GM19463 (cell line): Measurements from ENCODE around the gene PLD3.

Experiments used
- ATAC-seq: cut with Tn5 transposase; IDR thresholded peaks from one replicate; pipeline ENCODE4 v1.9.1; 2021; ENCODE audit warnings: mild to moderate bottlenecking, moderate library complexity; ENCODE audit not compliant: unreplicated experiment

The PLD3 gene

GRCh38 chr19:40411958-40412499 is 63.5 kb downstream of the PLD3 start:
- no peak for ATAC-seq

- ATAC-seq, result no peak
Measured at GRCh38 chr19:40412866-40413265, 64.4 kb downstream of the PLD3 start.

DNA sequence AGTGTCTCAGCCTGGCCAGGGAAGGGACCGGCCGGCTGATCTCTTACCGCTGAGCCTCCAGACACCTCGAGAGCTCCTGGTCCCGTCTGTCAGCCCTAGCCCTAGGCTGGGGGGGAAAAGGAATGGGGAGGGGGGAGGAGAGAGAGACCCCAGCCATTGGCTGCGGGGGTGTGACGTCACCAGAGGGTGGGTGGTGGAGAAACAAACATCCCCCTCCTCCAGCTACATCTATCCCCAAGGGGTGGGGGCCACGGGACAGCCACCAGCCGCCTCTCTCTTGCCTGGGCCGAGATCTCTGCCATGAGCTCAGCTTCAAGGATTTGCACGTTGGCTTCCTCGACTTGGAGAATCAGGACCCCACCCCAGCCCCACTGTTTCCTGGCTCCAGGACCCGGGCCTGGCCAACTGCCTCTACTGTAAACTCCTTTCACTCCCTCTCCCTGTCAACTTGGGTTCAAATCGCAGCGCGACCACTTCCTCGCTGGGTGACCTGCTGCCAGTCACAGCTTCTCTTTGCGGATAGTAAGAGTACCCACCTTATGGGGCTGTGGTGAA is 64.9 kb downstream of the PLD3 start, which contains the start of gene PRX:
TSS of gene PRX (minus strand) at position 88 of the 555 bp plus-strand sequence. CDS start 5,446 bp downstream, outside the sequence.
- ATAC-seq, result no peak

DNA sequence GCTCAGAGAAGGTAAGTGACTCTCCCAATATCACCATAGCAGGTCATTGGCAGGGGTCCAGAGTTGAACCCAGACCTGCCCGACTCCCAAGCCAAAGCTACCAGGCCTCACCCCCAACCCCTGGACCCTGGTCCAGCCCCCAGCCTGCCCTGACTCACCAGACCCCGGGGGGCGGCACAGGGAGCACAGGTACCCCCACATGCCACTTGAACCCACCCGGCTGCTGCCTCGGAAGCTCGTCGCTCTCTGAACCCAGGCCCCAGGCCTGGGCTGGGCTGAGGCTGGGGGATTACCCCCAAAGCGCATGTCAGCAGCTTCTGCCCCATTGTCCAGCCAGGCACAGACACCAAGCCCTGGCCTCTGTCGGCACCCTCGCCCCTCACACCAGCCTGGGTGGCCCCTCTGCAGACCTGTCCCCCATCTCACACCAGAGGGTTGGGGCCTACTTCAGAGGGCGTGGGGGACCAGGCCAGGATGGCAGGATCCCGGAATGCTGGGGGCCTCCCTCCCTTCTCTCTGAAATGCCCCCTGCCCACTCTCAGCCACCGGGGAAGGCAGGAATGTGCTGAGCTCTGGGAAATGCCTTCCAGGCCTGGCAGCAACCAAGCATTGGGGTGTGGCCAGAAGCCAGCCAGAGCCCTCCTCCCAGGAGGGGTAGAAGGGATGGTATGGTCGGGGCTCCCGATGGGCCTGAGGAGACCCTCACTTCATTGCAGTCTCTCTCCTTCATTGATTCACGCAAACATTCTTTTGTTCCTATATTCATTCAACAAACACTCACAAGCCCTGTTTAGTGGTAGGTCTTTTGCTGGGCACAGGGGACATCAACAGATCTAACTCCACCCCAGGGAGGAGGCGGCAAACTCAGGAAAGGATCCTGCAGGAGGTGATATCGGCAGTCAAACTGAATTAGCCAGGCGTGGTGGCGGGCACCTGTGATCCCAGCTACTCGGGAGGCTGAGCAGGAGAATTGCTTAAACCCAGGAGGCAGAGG is 66.3 kb downstream of the PLD3 start:
- no peak for ATAC-seq

GRCh38 chr19:40415768-40416167 is 67.3 kb downstream of the PLD3 start:
- ATAC-seq, result no peak

DNA sequence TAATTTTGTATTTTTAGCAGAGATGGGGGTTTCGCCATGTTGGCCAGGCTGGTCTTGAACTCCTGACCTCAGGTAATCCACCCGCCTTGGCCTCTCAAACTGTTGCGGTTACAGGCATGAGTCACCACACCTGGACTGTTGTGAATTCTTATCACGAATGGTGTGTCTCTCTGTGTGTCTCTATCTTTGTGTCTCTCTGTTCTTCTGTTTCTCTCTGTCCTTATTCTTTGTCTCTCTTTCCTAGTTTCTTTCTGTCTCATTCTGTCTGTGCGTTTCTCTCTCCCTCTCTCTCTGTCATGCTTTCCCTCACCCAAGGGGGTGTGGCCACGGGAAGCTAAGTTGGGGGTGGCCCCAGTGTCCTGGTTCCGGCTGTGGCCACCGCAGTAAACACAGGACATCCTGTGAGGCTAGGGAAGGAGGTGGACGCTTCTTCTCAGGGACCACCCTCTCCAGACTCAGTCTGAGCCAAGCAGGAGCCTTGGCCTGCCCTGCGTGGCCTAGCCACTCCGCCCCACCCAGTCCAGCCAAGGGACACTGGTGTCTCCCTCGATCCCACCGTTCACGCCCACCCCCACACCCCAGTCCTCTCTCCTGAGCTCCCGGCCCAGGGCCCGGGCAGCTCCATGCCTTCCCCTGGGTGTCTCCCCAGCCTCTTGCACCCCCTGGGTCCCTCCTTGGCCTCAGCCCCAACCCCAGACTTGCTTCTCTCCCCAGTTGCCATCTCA is 68.6 kb downstream of the PLD3 start:
- ATAC-seq, result no peak

DNA sequence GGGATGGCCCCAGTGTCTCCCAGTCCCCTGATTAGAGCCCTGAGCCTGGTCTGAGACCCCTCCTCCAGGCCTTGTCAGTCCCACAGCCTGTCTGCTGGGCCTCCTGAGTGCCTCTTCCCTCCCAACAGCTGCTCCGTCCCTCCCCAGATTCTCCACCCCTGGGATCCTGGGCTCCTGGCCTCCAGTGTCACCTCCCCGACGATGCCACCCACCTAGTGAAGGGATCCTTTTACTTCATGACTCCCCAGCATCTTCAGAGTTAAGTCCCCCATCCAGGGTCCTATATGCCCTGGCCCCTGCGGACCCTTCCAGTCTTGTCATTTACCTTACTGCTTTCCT is 69.1 kb downstream of the PLD3 start:
- ATAC-seq, result no peak

DNA sequence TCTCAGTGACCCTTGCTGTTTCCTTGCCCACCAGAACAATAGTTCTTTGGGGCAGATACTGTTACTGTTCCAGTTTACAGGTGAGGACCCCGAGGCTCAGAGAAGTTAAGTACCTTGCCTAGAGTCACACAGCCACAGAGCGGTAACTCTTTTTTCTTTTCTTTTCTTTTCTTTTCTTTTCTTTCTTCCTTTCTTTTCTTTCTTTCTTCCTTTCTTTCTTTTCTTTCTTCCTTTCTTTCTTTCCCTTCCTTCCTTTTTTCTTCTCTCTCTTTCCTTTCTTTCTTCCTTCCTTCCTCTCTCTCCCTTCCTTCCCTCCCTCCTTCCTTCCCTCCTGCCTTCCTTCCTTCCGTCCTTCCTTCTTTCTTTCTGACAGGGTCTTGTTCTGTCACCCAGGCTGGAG is 69.5 kb downstream of the PLD3 start:
- ATAC-seq, result no peak

GRCh38 chr19:40419066-40419612 is 70.6 kb downstream of the PLD3 start:
- no peak for ATAC-seq

DNA sequence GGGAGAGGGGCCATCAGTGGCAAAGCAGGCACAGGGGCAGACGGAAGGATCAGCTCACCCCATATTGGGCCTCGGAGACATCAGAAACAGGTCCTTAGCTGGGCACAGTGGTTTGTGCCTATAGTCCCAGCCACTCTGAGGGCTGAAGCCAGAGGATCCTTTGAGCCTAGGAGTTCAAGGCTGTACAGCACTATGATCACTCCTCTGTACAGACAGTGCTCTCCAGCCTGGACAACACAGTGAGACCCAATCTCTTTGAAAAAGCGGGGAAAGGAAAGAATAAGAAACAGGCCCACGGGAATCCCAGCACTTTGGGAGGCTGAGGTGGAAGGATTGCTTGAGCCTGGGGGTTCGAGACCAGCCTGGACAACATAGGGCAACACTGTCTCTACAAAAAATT is 71.3 kb downstream of the PLD3 start:
- no peak for ATAC-seq

DNA sequence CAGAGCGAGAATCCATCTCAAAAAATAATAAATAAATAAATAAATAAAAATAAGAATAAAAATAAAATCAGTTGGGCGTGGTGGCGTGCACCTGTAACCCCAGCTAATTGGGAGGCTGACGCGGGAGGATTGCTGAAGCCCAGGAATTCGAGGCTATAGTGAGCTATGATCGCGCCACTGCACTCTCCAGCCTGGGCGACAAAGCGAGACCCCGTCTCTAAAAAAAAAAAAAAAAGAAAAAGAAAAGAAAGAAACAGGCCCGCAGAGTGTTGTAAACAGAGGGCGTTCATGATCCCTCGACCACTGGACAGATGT is 71.9 kb downstream of the PLD3 start:
- no peak for ATAC-seq

- peak; percentile 38 for ATAC-seq
Measured at GRCh38 chr19:40420766-40421765, 72.6 kb downstream of the PLD3 start.

DNA sequence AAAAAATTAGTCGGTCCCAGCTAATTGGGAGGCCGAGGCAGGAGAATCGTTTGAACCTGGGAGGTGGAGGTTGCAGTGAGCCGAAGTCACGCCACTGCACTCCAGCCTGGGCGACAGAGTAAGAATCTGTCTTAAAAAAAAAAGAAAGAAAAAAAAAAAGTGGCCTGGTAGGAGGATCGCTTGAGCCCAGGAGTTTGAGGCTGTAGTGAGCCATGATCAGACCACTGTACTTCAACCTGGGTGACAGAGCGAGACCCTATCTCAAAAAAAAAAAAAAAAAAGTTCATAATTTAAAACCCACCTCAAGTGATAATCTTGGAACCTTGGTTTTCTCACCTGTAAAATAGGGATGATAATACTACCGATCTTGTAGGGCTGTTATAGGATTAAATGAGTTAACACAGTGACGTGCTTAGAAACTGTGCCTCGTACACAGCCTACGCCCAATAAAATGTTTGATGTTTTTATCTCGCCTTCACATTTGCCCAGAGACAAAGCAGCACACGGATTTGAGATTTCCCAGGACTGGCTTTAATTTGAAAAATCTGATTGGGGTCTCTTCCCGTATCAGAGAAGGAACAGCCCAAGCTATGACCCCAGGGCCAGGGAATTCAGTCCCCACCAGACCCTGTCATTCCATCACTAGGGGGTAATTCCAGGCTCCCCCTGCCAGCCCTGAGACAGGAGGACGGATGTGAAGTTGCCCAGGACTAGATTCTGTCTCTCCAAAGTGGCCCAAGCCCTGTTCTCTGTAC is 73.7 kb downstream of the PLD3 start:
- no peak for ATAC-seq

DNA sequence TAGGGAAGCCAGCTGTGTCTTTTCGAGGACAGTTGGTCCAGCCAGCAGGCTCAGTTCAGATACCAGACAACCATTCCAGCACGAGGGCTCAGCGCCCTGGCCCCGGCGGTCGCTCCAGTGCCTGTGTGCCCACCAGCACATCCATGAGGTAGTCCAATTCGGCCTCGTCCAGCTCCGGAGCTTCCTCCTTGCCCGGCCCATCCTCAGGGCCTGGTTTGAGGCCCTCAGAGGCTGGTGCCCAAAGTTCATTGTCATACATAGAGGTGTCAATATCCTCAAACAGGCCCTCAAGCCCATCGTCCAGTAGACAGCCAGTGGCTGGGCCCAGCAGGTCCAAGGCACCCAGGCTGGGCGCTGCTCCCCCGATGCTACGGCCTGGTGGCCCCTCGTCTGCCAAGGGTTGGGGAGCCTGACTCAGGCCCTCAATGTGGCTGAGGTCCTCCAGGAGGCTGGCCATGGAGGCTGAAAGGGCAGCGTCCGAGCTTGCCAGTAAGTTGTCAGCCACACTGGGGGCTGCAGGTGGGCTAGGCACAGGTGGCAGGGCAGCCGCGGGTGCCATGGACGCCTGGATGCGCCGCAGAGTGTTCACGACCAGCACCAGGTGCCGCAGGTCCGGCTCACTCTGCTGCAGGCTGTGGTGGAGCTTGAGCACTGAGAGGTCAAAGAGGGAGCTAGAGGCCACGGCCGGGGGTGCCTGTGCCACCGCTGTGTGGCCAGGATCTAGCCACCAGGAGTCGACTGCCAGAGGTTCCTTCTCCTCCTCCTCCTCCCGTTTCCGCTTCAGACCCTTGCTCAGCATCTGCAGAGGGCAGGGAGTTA is 74.5 kb downstream of the PLD3 start:
- ATAC-seq, result no peak

DNA sequence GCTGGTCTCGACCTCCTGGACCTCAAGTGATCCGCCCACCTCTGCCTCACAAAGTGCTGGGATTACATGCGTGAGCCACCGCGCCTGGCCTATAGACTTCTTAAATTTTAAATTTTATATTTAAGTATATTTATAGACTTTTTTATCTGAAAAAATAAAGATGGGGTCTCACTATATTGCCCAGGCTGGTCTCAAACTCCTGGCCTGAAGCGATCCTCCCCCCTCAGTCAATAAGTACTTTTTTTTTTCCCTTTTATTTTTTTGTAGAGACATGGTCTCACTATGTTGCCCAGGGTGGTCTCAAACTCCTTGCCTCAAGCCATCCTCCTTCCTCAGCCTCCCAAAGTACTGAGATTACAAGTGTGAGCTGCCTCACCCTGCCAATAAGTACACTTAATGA is 75.4 kb downstream of the PLD3 start:
- no peak for ATAC-seq

DNA sequence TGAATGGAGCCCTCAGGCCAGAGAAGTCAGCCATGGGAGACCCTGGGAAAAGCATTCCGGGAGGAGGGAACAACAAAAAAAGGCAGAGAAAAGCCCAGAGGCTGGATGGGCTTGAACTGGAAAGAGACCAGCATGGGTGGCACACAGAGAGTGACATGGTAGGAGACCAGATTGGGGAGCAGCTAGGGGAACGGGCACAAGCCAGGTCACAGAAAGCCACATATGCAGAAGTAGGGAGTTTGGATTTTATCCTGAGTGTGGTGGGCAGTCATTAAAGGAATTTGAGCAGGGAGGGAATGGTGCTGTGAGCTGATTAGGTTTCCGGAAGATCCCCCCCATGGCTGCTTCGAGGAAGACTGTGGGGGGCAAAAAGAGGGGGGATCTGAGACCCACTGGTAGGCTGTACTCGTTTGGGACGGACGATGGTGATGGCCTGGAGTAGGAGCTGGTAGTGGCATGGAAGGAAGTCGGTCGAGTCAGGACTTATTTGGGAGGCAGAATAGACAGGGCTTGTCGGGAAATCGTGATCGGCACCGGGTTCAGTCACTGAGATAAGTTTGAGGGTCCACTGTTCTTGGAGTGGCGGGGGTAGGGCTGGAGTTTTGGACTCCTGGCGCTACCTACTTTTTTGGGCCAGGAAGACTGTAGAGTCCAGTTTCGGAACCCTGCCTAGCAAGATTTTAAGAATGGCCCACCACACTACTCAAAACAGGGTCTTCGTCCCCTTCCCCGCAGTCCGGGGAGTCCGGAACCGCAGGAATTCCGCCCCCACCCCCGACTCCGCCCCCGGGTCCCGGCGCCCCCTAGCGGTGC is 76.3 kb downstream of the PLD3 start:
- no peak for ATAC-seq

GRCh38 chr19:40425450-40426287 is 77.2 kb downstream of the PLD3 start, which contains the start of gene SERTAD1:
Gene SERTAD1 (minus strand): TSS chr19:40425992. CDS start chr19:40423546, 2,446 bp downstream.
- ATAC-seq, result peak; percentile 77
